ENCODE data around the gene HS3ST1.

HS3ST1 gene

GRCh38 chr4:11376146-11376545, 52.5 kb downstream of the HS3ST1 start:
- WGBS, 2 experiments: 81% methylated on average over 7 of the region's 7 CpGs
- Histone ChIP-seq H3K36me3 (ENCODE audit: control insufficient read depth, insufficient read depth, low read length) (no peaks in the 10 kb centered on the region), H3K4me3 (ENCODE audit: insufficient read depth, low read depth, low read length) (no peak overlapping the region), H3K27me3 (ENCODE audit: control insufficient read depth, insufficient read depth, low read length, poor library complexity, severe bottlenecking) (no peaks in the 10 kb centered on the region), H3K9me3 (ENCODE audit: control insufficient read depth, low read length) (no peaks in the 10 kb centered on the region), H3K27ac (ENCODE audit: insufficient read depth, low read depth, low read length, poor library complexity, severe bottlenecking) (no peak overlapping the region), H3K4me1 (ENCODE audit: control insufficient read depth, insufficient read depth, low read length) (no peaks in the 10 kb centered on the region)

DNA sequence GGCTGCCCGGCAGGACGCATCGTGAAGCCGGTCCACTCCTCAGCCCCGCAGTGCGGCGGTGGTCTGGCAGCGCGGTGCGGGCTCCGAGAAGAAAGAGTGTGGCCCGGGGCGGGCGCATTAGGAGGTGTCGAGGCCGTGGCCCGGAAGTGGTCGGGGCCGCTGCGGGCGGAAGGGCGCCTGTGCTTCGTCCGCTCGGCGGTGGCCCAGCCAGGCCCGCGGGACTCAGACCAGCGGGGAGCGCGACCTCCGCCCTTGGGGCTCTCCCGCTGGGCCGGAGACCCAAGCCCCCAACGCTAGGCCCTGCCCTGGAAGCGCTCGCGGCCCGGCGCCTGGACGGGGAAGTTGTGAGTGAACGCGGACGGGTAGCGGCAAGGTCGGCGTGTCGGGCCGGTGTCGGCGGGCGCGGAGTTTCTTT, 60.0 kb downstream of the HS3ST1 start:
- no peaks in the 10 kb centered on the region for H3K36me3 ChIP-seq (ENCODE audit: control insufficient read depth, insufficient read depth, low read length)
- H3K4me3 ChIP-seq (ENCODE audit: insufficient read depth, low read depth, low read length): no peak overlapping the region
- no peaks in the 10 kb centered on the region for H3K27me3 ChIP-seq (ENCODE audit: control insufficient read depth, insufficient read depth, low read length, poor library complexity, severe bottlenecking)
- H3K9me3 ChIP-seq (ENCODE audit: control insufficient read depth, low read length): no peaks in the 10 kb centered on the region
- no peak overlapping the region for H3K27ac ChIP-seq (ENCODE audit: insufficient read depth, low read depth, low read length, poor library complexity, severe bottlenecking)
- no peaks in the 10 kb centered on the region for H3K4me1 ChIP-seq (ENCODE audit: control insufficient read depth, insufficient read depth, low read length)
- 97% methylated on average over 53 of the region's 53 CpGs for WGBS, 2 experiments

DNA sequence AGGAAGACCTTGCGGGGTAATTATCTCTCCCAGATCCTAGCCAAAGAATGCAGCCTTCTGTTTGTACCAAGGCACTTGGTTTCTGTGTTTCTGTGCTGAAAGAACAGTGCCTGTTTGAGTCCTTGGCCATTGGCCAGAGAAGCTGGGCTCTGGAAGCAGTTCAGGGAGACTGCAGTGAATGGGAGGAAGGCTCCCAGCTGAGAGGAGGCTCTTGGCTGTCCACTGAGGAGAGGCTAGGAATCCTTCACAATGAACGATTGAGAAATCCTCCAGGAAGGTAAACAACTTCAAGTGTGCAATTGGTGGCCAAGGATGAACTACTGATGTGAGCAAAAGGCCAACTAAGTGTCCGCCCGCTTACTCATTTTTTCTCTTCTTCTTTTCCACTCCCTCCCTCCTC, 61.3 kb downstream of the HS3ST1 start:
- no peak overlapping the region for H3K4me3 ChIP-seq (ENCODE audit: insufficient read depth, low read depth, low read length)

DNA sequence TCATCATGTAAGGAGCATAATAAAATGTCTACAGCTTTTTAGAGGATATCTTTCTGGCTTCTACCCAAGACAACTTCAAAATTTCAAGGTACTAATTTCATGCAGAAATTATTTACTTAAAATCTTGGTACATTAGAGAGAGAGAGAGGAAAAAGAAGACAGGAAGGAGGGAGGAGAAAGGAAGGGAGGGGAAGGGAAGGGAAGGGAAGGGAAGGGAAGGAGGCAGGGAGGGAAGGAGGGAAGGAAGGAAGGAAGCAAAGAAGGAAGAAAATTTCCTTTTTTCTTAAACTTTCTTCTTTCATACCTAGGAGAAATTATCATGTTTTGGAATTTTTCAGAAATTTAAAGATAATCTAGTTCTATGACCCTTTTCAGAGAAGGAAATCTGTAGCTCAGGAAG, 61.8 kb downstream of the HS3ST1 start:
- no peaks in the 10 kb centered on the region for H3K36me3 ChIP-seq (ENCODE audit: control insufficient read depth, insufficient read depth, low read length)
- no peaks in the 10 kb centered on the region for H3K9me3 ChIP-seq (ENCODE audit: control insufficient read depth, low read length)
- no peaks in the 10 kb centered on the region for H3K27me3 ChIP-seq (ENCODE audit: control insufficient read depth, insufficient read depth, low read length, poor library complexity, severe bottlenecking)

More for the DNA sequence above, 61.3 kb downstream of the HS3ST1 start:
- Histone ChIP-seq H3K27ac (ENCODE audit: insufficient read depth, low read depth, low read length, poor library complexity, severe bottlenecking) (no peak overlapping the region), H3K36me3 (ENCODE audit: control insufficient read depth, insufficient read depth, low read length) (no peaks in the 10 kb centered on the region), H3K27me3 (ENCODE audit: control insufficient read depth, insufficient read depth, low read length, poor library complexity, severe bottlenecking) (no peaks in the 10 kb centered on the region), H3K4me1 (ENCODE audit: control insufficient read depth, insufficient read depth, low read length) (no peaks in the 10 kb centered on the region), H3K9me3 (ENCODE audit: control insufficient read depth, low read length) (no peaks in the 10 kb centered on the region)
- WGBS, 2 experiments: 83% methylated on average over 4 of the region's 4 CpGs

DNA sequence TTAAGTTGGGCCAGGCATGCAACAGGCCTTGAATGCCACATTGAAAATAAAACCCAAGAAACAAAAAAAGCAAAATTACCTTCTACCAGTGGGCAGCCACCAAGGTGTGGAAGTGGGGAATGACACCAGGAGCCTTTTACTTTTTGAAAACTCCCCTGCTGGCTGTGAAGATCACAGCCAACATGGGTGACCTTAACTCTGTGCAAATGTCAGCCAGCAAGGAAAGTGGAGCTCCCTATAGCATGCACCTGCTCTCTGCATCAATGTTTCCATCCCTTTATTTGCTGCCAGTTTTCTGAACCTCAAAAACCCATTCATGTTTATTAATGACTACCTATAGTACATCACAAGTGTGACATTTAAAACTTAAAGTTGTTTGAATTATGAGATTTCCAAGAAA, 63.7 kb downstream of the HS3ST1 start:
- no peak overlapping the region for H3K4me3 ChIP-seq (ENCODE audit: insufficient read depth, low read depth, low read length)
- no peaks in the 10 kb centered on the region for H3K27me3 ChIP-seq (ENCODE audit: control insufficient read depth, insufficient read depth, low read length, poor library complexity, severe bottlenecking)
- no peaks in the 10 kb centered on the region for H3K4me1 ChIP-seq (ENCODE audit: control insufficient read depth, insufficient read depth, low read length)
- H3K9me3 ChIP-seq (ENCODE audit: control insufficient read depth, low read length): no peaks in the 10 kb centered on the region
- H3K27ac ChIP-seq (ENCODE audit: insufficient read depth, low read depth, low read length, poor library complexity, severe bottlenecking): no peak overlapping the region
- no peaks in the 10 kb centered on the region for H3K36me3 ChIP-seq (ENCODE audit: control insufficient read depth, insufficient read depth, low read length)

More for the DNA sequence above, 61.8 kb downstream of the HS3ST1 start:
- H3K4me1 ChIP-seq (ENCODE audit: control insufficient read depth, insufficient read depth, low read length): no peaks in the 10 kb centered on the region
- H3K27ac ChIP-seq (ENCODE audit: insufficient read depth, low read depth, low read length, poor library complexity, severe bottlenecking): no peak overlapping the region
- H3K4me3 ChIP-seq (ENCODE audit: insufficient read depth, low read depth, low read length): no peak overlapping the region

DNA sequence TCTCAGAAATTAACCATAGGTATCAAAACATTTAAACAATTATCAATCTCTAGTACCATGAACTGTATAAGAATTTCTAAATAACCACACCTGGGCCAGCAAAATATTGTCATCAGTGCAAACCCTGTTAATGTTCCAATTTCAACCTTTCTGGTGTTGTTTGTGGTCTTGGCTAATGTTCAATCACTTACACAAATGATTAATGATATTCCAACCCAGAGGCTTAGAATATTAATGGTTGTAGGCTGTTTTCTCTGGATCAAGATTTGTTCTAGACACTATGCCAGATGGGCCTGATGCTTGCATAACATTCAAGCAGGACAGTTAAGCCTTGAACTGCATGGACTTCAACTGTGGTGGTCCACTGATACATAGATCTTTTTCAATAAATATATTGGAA, 69.1 kb downstream of the HS3ST1 start:
- Histone ChIP-seq H3K36me3 (ENCODE audit: control insufficient read depth, insufficient read depth, low read length) (no peaks in the 10 kb centered on the region), H3K4me3 (ENCODE audit: insufficient read depth, low read depth, low read length) (no peak overlapping the region)

DNA sequence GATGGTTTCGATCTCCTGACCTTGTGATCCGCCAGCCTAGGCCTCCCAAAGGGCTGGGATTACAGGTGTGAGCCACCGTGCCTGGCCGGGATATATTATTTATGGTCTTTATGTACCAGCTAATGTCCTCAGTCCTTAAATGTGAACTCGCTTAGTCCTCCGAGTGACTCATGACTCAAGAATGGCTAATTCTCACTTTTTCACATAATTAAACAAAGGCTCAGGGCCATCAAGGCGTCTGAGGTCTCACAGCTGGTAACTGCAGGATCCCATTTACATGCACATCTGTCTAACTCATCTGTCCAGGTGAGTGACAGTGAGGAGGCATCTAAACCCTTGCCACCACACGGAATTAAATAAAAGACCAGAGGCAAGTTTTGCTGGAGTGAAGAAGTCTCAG, 73.5 kb downstream of the HS3ST1 start:
- Histone ChIP-seq H3K9me3 (ENCODE audit: control insufficient read depth, low read length) (no peaks in the 10 kb centered on the region), H3K27ac (ENCODE audit: insufficient read depth, low read depth, low read length, poor library complexity, severe bottlenecking) (no peak overlapping the region), H3K4me3 (ENCODE audit: insufficient read depth, low read depth, low read length) (no peak overlapping the region), H3K36me3 (ENCODE audit: control insufficient read depth, insufficient read depth, low read length) (no peaks in the 10 kb centered on the region), H3K27me3 (ENCODE audit: control insufficient read depth, insufficient read depth, low read length, poor library complexity, severe bottlenecking) (no peaks in the 10 kb centered on the region), H3K4me1 (ENCODE audit: control insufficient read depth, insufficient read depth, low read length) (no peaks in the 10 kb centered on the region)
- whole genome bisulfite sequencing, 2 experiments: 85 to 87% methylated on average over 8 of the region's 8 CpGs

More for the DNA sequence above, 69.1 kb downstream of the HS3ST1 start:
- H3K27me3 ChIP-seq (ENCODE audit: control insufficient read depth, insufficient read depth, low read length, poor library complexity, severe bottlenecking): no peaks in the 10 kb centered on the region
- H3K27ac ChIP-seq (ENCODE audit: insufficient read depth, low read depth, low read length, poor library complexity, severe bottlenecking): no peak overlapping the region
- H3K9me3 ChIP-seq (ENCODE audit: control insufficient read depth, low read length): no peaks in the 10 kb centered on the region
- no peaks in the 10 kb centered on the region for H3K4me1 ChIP-seq (ENCODE audit: control insufficient read depth, insufficient read depth, low read length)

DNA sequence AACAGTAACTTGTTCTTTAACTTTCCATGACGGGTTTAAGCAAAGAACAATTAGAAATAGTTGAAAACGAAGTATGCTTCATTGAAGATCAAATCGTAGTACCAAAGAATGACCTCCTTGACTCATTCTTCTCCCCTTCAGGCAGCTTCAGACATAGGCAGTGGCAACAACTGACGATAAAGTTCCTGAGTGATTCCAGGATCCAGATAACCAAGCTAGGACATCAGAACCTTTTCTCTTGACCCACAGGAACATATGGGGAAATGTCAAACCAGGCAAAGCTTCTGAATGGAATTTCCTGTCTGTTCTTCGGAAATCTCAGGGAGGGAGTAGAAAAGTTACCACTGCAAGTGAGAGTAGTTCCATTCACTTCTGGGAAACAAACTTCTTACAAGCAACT, 74.2 kb downstream of the HS3ST1 start:
- Histone ChIP-seq H3K27ac (ENCODE audit: insufficient read depth, low read depth, low read length, poor library complexity, severe bottlenecking) (no peak overlapping the region), H3K4me1 (ENCODE audit: control insufficient read depth, insufficient read depth, low read length) (no peaks in the 10 kb centered on the region), H3K27me3 (ENCODE audit: control insufficient read depth, insufficient read depth, low read length, poor library complexity, severe bottlenecking) (no peaks in the 10 kb centered on the region), H3K4me3 (ENCODE audit: insufficient read depth, low read depth, low read length) (no peak overlapping the region), H3K36me3 (ENCODE audit: control insufficient read depth, insufficient read depth, low read length) (no peaks in the 10 kb centered on the region), H3K9me3 (ENCODE audit: control insufficient read depth, low read length) (no peaks in the 10 kb centered on the region)
- WGBS, 2 experiments: 92 to 96% methylated on average over 4 to 5 of the region's 5 CpGs

DNA sequence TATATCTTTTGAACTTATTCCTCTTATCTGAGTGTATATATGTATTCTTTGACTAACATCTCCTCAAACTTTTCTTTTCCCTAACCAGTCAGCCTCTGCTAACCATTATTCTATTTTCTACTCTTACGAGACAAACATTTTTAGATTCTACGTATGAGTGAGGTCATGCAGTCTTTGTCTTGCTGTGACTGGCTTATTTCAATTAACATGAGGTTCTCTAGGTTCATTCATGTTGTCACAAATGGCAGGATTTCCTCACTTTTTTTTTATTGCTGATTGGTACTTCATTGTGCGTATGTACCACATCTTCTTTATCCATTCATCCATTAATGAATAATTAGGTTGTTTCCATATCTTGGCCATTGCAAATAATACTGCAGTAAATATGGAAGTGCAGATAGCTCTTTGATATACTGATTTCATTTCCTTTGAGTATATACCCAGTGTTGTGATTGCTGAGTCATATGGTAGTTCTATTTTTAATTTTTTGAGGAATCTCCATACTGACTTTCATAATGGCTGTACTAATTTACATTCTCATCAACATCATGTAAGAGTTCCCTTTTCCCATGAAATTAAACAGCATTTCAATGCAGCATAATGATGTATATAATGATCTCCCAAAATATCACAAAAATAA, 80.1 kb downstream of the HS3ST1 start:
- Histone ChIP-seq H3K27me3 (ENCODE audit: control insufficient read depth, insufficient read depth, low read length, poor library complexity, severe bottlenecking) (no peaks in the 10 kb centered on the region), H3K4me1 (ENCODE audit: control insufficient read depth, insufficient read depth, low read length) (no peaks in the 10 kb centered on the region), H3K36me3 (ENCODE audit: control insufficient read depth, insufficient read depth, low read length) (no peaks in the 10 kb centered on the region), H3K9me3 (ENCODE audit: control insufficient read depth, low read length) (no peaks in the 10 kb centered on the region), H3K27ac (ENCODE audit: insufficient read depth, low read depth, low read length, poor library complexity, severe bottlenecking) (no peak overlapping the region), H3K4me3 (ENCODE audit: insufficient read depth, low read depth, low read length) (no peak overlapping the region)
- 93 to 99% methylated on average over 2 to 3 of the region's 3 CpGs for WGBS, 2 experiments

DNA sequence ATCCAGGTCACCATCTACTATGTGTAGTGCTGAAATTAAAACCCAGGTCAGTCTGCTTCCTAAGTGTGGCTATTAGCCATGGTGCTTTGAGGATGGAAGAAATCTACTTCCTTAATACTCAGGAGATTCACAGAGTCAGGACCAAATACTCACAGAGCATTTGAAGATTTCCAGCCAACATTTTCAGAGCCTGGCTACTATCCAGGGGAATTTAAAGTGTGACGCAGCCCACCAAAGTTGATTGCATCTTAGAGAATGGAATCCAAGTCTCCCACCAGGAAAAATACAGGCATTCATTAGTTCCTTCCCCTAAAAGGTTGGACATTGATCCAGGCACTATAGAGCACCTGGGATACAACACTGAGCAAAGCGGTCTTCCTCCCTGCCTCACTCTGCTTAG, 83.8 kb downstream of the HS3ST1 start:
- H3K36me3 ChIP-seq (ENCODE audit: control insufficient read depth, insufficient read depth, low read length): no peaks in the 10 kb centered on the region
- WGBS, 2 experiments: 95 to 98% methylated on average over 2 of the region's 2 CpGs
- H3K4me1 ChIP-seq (ENCODE audit: control insufficient read depth, insufficient read depth, low read length): peaks cover 5% of the 10 kb centered on the region
- H3K27ac ChIP-seq (ENCODE audit: insufficient read depth, low read depth, low read length, poor library complexity, severe bottlenecking): no peak overlapping the region
- no peaks in the 10 kb centered on the region for H3K27me3 ChIP-seq (ENCODE audit: control insufficient read depth, insufficient read depth, low read length, poor library complexity, severe bottlenecking)
- no peak overlapping the region for H3K4me3 ChIP-seq (ENCODE audit: insufficient read depth, low read depth, low read length)
- H3K9me3 ChIP-seq (ENCODE audit: control insufficient read depth, low read length): no peaks in the 10 kb centered on the region

DNA sequence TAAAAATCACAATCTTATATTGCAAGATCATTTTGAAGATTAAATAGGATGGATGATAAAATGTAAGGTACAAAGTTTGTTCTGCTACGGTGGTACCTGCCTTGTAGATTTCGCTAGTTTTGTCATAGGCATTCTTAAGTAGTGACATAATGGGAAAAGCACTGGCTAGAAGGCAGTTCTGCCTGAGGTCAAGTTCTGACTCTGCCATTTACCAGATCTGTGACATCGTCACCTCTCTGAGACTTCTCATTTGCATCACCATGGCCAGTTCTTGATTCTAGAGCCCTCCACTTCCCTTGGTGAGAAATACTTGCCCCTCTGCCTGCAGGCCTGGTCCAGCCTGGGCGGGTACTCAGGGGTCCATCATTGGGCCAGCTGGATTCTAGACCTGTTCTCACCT, 85.2 kb downstream of the HS3ST1 start:
- Histone ChIP-seq H3K27ac (ENCODE audit: insufficient read depth, low read depth, low read length, poor library complexity, severe bottlenecking) (no peak overlapping the region), H3K4me1 (ENCODE audit: control insufficient read depth, insufficient read depth, low read length) (peaks cover 5% of the 10 kb centered on the region), H3K27me3 (ENCODE audit: control insufficient read depth, insufficient read depth, low read length, poor library complexity, severe bottlenecking) (no peaks in the 10 kb centered on the region), H3K9me3 (ENCODE audit: control insufficient read depth, low read length) (no peaks in the 10 kb centered on the region), H3K4me3 (ENCODE audit: insufficient read depth, low read depth, low read length) (no peak overlapping the region), H3K36me3 (ENCODE audit: control insufficient read depth, insufficient read depth, low read length) (no peaks in the 10 kb centered on the region)
- WGBS, 2 experiments: 85 to 90% methylated on average over 4 of the region's 4 CpGs

All from ectodermal cell (in vitro differentiated cells).